ENCODE data around the gene CDH4.

The CDH4 gene

DNA sequence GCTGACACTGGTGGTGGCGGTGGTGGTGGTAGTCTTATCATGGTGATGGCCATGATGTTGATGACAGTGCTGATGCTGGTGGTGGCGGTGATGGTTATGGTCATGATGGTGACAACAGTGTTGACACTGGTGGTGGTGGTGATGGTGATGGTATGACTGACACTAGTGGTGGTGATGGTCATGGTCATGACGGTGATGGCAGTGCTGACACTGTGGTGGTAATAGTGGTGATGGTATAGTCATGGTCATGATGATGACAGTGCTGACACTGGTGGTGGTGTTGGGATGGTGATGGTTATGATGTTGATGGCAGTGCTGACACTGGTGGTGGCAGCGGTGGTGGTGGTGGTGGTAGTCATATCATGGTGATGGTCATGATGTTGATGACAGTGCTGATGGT, 205.7 kb downstream of the CDH4 start:
- TF ChIP-seq, protein P1, sequence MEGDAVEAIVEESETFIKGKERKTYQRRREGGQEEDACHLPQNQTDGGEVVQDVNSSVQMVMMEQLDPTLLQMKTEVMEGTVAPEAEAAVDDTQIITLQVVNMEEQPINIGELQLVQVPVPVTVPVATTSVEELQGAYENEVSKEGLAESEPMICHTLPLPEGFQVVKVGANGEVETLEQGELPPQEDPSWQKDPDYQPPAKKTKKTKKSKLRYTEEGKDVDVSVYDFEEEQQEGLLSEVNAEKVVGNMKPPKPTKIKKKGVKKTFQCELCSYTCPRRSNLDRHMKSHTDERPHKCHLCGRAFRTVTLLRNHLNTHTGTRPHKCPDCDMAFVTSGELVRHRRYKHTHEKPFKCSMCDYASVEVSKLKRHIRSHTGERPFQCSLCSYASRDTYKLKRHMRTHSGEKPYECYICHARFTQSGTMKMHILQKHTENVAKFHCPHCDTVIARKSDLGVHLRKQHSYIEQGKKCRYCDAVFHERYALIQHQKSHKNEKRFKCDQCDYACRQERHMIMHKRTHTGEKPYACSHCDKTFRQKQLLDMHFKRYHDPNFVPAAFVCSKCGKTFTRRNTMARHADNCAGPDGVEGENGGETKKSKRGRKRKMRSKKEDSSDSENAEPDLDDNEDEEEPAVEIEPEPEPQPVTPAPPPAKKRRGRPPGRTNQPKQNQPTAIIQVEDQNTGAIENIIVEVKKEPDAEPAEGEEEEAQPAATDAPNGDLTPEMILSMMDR (IDR thresholded peaks at IDR 0.05; ENCODE audit: borderline replicate concordance, control extremely low read depth, extremely low read depth, insufficient read depth, missing control alignments), result no peak
- in situ Hi-C loops (cut with MboI; ENCODE audit: low sequenced_read_pairs, unreplicated experiment), result no loop called here
- DNase-seq (ENCODE audit: low spot score), result no peak

DNA sequence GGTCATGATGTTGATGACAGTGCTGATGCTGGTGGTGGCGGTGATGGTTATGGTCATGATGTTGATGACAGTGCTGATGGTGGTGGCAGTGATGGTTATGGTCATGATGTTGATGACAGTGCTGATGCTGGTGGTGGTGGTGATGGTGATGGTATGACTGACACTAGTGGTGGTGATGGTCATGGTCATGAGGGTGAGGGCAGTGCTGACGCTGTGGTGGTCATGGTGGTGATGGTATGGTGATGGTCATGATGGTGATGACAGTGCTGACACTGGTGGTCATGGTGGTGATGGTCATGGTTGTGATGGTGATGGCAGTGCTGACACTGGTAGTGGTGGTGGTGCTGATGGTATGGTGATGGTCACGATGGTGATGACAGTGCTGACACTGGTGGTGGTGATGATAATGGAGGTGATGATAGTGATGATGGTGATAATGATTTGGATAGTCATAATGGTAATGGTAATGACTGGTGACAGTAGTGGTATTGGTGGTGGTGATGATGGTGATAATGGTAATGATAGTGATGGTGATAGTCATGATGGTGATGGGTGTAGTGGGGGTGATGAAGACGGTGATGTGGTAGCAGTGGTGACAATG, 206.2 kb downstream of the CDH4 start:
- in situ Hi-C loops (cut with MboI; ENCODE audit: low sequenced_read_pairs, unreplicated experiment), result no loop called here
- DNase-seq (ENCODE audit: low spot score), result no peak
- TF ChIP-seq, protein P1 (IDR thresholded peaks at IDR 0.05; ENCODE audit: borderline replicate concordance, control extremely low read depth, extremely low read depth, insufficient read depth, missing control alignments), result no peak

DNA sequence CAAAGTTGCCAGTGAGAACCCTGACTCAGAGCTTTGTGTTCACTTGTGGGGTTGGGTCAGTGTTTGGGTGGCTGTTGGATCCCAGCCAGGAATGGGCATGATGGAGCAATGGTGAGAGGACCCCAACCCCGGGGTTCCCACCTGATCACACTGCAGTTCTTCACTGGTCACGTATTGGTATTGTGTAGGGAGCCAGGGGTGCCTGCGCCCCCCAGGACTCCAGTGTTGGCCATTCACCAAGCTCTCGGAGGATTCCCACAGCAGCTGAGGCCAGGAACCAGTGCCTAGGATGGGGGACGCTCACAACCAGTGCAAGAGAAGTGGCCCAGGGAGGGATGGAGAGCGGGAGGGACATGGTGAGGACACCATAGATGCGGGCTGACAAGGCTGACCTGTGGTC, 207.2 kb downstream of the CDH4 start:
- DNase-seq (ENCODE audit: low spot score), result no peak
- in situ Hi-C loops (cut with MboI; ENCODE audit: low sequenced_read_pairs, unreplicated experiment), result no loop called here

DNA sequence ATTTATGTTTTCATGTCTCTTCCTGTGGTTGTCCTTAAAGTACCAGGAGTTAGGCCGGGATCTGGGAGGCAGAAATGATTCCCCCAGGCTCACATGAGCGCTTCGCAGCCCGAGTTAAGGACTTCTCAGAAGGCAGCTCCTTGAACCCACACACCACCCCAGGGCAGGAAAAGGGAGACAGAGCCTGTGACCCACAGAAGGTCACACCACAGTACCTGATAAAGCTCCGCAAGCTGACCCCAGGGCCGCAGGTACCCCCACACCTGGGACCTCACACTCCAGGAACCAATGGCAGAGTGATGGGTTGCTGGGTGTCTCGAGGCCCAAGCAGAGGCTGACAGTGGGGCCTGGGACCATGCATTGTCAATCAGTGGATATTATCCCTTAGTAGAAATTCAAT, 207.6 kb downstream of the CDH4 start:
- in situ Hi-C loops (cut with MboI; ENCODE audit: low sequenced_read_pairs, unreplicated experiment), result no loop called here
- no peak for DNase-seq (ENCODE audit: low spot score)
- TF ChIP-seq, protein P1 (IDR thresholded peaks at IDR 0.05; ENCODE audit: borderline replicate concordance, control extremely low read depth, extremely low read depth, insufficient read depth, missing control alignments), result no peak

More for the DNA sequence above, 207.2 kb downstream of the CDH4 start:
- TF ChIP-seq, protein P1 (IDR thresholded peaks at IDR 0.05; ENCODE audit: borderline replicate concordance, control extremely low read depth, extremely low read depth, insufficient read depth, missing control alignments), result no peak

DNA sequence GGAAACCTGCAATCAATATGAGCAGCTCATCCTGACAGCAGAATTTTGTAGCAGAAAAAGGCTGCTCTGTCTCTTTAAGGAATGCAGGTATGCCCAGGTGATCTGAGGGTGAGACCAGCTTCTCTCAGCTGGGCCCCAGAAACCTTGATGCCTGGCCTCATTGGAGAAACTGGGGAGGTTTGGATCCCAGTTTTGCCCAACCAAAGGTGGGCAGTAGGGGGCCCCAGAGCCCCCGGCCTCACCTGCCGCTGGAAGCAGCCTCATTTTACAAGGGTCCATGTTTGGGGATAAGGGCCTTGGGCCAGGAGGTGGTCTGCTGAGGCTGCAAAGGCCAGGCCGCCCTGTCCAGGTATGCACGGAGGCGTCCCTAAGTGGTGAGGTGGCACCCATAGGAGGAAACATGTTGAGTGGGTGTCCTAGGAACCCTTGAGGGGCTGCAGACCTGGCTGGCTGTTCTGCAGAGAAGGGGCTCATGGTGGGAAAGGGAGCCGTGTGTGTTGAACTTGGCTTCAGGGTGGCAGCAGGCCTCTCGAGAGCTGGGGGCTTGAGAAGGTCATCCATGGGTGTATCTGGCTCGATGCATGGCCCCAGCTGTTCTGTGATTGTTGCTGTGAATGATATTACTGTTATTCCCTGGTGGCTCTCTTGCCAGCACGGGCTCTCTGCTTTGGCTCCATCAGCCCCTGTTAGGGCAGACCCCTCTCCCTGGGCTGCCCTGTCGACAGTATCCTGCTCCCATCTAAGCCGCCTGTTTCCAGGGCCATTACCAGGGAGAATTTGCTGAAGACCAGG, 208.4 kb downstream of the CDH4 start:
- no peak for DNase-seq (ENCODE audit: low spot score)
- in situ Hi-C loops (cut with MboI; ENCODE audit: low sequenced_read_pairs, unreplicated experiment), result no loop called here
- TF ChIP-seq, protein P1 (IDR thresholded peaks at IDR 0.05; ENCODE audit: borderline replicate concordance, control extremely low read depth, extremely low read depth, insufficient read depth, missing control alignments), result no peak

DNA sequence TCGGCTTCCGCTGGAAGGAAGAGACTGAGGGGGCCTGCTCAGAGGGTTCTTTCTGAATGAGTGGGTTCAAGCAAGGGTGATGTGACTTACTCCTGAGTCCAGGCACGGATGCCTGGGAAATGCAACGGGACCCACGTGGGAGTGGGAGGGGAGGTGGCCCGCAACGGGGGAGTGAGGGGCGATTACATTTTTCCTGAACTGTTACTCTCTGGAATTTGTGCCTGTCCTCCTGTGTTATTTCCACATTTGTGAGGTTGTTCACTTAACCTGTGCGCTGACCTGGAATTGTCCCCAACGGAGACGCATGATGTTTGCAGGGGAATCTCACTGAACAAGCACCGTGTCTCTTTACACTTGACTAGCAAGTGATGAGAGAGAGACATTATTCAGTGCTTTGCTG, 209.4 kb downstream of the CDH4 start:
- no peak for DNase-seq (ENCODE audit: low spot score)
- in situ Hi-C loops (cut with MboI; ENCODE audit: low sequenced_read_pairs, unreplicated experiment), result no loop called here
- TF ChIP-seq, protein P1 (IDR thresholded peaks at IDR 0.05; ENCODE audit: borderline replicate concordance, control extremely low read depth, extremely low read depth, insufficient read depth, missing control alignments), result no peak
